22Rv1 (cell line): ENCODE measurements around the gene NOS1AP.

Source experiments
- H3K27ac ChIP-seq: fragments of 450-650 bp; 2 replicates; pipeline ENCODE4 v1.5.1; 2017
- ZFX ChIP-seq: fragments of 450-650 bp; IDR thresholded peaks from 2 replicates; pipeline ENCODE4 v1.6.1; 2017; ENCODE audit warnings: antibody characterized with exemption, borderline replicate concordance
- TF ChIP-seq, protein P1 (sequence below): fragments of 450-650 bp; IDR thresholded peaks from 2 replicates; pipeline ENCODE4 v1.5.1; 2017; ENCODE audit warnings: mild to moderate bottlenecking

NOS1AP gene

DNA sequence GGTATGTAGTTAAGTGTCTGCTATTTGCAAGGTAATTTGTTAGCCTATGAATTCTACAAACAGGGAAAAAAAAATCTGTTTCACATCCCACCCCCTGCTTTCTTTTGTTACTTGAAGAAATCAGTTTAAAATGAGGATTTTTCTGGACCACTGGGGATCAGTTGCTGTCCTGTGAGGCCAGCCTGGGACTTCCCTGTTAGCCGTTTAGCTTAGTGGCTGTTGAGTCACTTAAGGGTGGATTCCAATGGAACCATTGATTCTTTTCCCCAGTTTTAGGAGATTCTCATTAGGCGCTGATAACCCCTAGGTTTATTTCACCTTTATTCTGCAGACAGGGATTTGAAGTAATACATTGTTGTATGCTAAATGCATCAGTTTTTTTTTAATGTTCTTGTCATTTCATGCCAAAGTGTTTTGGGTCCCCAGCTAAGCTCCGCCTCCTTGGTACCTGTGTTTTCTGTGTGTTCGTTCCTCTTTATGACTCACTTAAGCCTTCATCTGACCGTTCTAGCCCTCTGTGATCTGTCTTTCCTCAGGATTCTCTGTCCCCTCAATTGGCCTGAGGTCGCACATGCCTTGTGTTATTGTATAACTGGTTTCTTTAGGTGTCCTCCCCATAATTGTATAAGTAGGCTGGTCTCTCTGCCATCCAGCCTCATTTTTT is 59.3 kb downstream of the NOS1AP start:
- H3K27ac ChIP-seq: no peak overlapping the region
- TF ChIP-seq, protein P1, sequence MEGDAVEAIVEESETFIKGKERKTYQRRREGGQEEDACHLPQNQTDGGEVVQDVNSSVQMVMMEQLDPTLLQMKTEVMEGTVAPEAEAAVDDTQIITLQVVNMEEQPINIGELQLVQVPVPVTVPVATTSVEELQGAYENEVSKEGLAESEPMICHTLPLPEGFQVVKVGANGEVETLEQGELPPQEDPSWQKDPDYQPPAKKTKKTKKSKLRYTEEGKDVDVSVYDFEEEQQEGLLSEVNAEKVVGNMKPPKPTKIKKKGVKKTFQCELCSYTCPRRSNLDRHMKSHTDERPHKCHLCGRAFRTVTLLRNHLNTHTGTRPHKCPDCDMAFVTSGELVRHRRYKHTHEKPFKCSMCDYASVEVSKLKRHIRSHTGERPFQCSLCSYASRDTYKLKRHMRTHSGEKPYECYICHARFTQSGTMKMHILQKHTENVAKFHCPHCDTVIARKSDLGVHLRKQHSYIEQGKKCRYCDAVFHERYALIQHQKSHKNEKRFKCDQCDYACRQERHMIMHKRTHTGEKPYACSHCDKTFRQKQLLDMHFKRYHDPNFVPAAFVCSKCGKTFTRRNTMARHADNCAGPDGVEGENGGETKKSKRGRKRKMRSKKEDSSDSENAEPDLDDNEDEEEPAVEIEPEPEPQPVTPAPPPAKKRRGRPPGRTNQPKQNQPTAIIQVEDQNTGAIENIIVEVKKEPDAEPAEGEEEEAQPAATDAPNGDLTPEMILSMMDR: no peak
- no peak for TF ChIP-seq ZFX

- no peak overlapping the region for H3K27ac ChIP-seq
- no peak for TF ChIP-seq ZFX
- TF ChIP-seq, protein P1: no peak
These were observed 60.8 kb downstream of the NOS1AP start for GRCh38 chr1:162130308-162130707.

GRCh38 chr1:162131400-162132321 is 62.2 kb downstream of the NOS1AP start:
- no peak for TF ChIP-seq ZFX
- TF ChIP-seq, protein P1: no peak
- H3K27ac ChIP-seq: peak overlapping the region; percentile 25; the same call in 1 of the 2 replicates

DNA sequence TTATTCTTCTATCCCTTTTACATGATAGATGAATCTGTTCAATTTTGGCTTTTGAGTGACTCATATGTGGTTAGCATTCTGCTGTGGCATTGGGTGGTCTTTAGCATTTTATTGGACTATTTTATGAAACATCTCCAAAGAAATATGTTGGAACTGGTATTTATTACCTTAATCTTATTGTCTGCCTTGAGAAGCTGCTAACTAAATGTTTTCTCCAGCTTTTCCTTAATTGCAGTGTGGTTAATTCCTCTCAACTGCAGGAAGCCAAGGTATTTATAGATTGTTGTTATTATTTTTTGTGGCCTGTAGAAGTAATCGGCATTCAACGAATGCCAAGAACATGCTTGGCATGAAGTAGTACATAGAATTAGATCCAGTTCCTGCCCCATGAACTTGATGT is 64.1 kb downstream of the NOS1AP start:
- no peak overlapping the region for H3K27ac ChIP-seq
- TF ChIP-seq ZFX: no peak
- TF ChIP-seq, protein P1: no peak

GRCh38 chr1:162134646-162135045 is 65.2 kb downstream of the NOS1AP start:
- no peak overlapping the region for H3K27ac ChIP-seq
- TF ChIP-seq, protein P1: no peak
- no peak for TF ChIP-seq ZFX

GRCh38 chr1:162135271-162135775 is 65.8 kb downstream of the NOS1AP start:
- no peak overlapping the region for H3K27ac ChIP-seq
- TF ChIP-seq, protein P1: no peak
- no peak for TF ChIP-seq ZFX
